ENCODE measurements around the gene ZNF598. TPM values are rescaled to one million over a fixed set of nuclear protein-coding genes. Genes with fewer than 3 reads are reported as not detected.
"Not testable (repeated sequence)": the region's sequence is repeated elsewhere in the genome, so short reads cannot be mapped to it uniquely, and the experiment has no call there.

Gene ZNF598
- total RNA-seq, 4 donors from 2014 or later = 31.3 to 56.1 (median 40.9) TPM

DNA sequence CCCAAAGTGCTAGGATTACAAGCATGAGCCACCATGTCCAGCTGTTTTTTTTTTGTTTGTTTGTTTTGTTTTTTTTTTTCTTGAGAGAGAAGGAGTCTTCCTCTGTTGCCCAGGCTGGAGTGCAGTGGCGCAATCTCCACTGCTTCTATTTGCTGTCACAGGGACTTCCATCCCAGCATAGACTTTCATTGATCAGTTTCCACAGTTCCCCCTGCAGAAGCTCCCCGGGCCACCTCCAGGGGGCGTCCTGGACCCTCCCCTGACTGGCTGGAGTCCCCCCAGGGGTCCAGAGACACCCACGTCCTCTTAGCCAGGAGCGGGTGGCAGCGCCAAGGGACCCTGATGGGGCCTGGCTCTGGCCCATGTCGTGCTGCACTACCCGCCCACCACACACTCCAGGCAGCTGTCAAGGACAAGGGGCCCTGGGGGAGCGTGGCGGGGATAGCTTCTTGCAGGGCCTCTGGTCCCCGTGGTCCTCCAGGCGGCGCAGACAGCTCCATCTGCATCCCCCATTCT is 6.8 kb upstream of the ZNF598 start:
- H3K36me3 ChIP-seq = no peaks in the 10 kb centered on the region
- peak in 2 of 6 experiments; percentile 17 to 20 for TF ChIP-seq CTCF (IDR thresholded peaks at IDR 0.05)
- TF ChIP-seq POLR2A (IDR thresholded peaks at IDR 0.05) = no peak
- no peak for DNase-seq
- no peak overlapping the region for H3K4me3 ChIP-seq
- peaks cover 3 to 48% (median 11%) of the 10 kb centered on the region in 4 donors for H3K27me3 ChIP-seq
- no peak overlapping the region for H3K27ac ChIP-seq
- intact Hi-C loops (cut with DNase I) = no loop called here
- no peaks in the 10 kb centered on the region for H3K9me3 ChIP-seq
- H3K4me1 ChIP-seq = peaks cover 14 to 35% (median 18%) of the 10 kb centered on the region in 3 donors
- WGBS, 2 donors = 44% methylated on average over 2 of the region's 13 CpGs; no CpG with 5 or more reads in 1 of the 2 donors

- Histone ChIP-seq H3K9me3 (no peaks in the 10 kb centered on the region), H3K27me3 (peaks cover 3 to 42% (median 11%) of the 10 kb centered on the region in 4 donors), H3K4me3 (no peak overlapping the region), H3K36me3 (no peaks in the 10 kb centered on the region), H3K27ac (peak overlapping the region; percentile 58 to 78 (median 70)), H3K4me1 (peaks cover 14 to 34% (median 18%) of the 10 kb centered on the region in 3 donors)
- 71 to 79% methylated on average over 3 to 7 of the region's 7 CpGs for WGBS, 2 donors
- intact Hi-C loops (cut with DNase I) = no loop called here
- TF ChIP-seq POLR2A (IDR thresholded peaks at IDR 0.05) = no peak
- TF ChIP-seq CTCF (IDR thresholded peaks at IDR 0.05) = no peak
- DNase-seq = no peak
Observed at GRCh38 chr16:2015947-2016208, 6.3 kb upstream of the ZNF598 start.

GRCh38 chr16:2015117-2015946 is 5.7 kb upstream of the ZNF598 start:
- no peaks in the 10 kb centered on the region for H3K36me3 ChIP-seq
- H3K27ac ChIP-seq = peak overlapping the region; percentile 58 to 78 (median 71)
- H3K4me3 ChIP-seq = no peak overlapping the region
- no peak for DNase-seq
- intact Hi-C loops (cut with DNase I) = no loop called here
- 52 to 53% methylated on average over 18 to 23 of the region's 24 CpGs for WGBS, 2 donors
- peaks cover 14 to 34% (median 17%) of the 10 kb centered on the region in 3 donors for H3K4me1 ChIP-seq
- H3K27me3 ChIP-seq = peaks cover 3 to 37% (median 5%) of the 10 kb centered on the region in 4 donors
- TF ChIP-seq POLR2A (IDR thresholded peaks at IDR 0.05) = no peak
- no peak for TF ChIP-seq CTCF (IDR thresholded peaks at IDR 0.05)
- no peaks in the 10 kb centered on the region for H3K9me3 ChIP-seq

DNA sequence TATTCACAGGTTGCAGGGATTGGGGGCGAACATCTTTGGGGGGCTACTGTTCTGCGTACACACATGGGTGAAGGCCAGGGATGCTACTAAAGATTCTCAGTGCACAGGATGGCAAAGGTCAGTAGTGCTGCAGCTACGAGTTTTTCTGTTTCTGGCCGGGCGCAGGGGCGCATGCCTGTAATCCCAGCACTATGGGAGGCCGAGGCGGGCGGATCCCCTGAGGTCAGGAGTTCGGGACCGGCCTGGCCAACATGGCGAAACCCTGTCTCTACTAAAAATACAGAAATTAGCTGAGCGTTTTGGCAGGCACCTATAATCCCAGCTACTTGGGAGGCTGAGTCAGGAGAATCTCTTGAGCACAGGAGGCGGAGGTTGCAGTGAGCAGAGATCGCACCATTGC is 3.9 kb upstream of the ZNF598 start:
- Histone ChIP-seq H3K4me3 (no peak overlapping the region), H3K27me3 (peaks cover 0 to 19% (median 0%) of the 10 kb centered on the region in 4 donors), H3K27ac (no peak overlapping the region), H3K4me1 (peaks cover 15 to 34% (median 17%) of the 10 kb centered on the region in 3 donors), H3K36me3 (no peaks in the 10 kb centered on the region), H3K9me3 (no peaks in the 10 kb centered on the region)
- DNase-seq = no peak
- intact Hi-C loops (cut with DNase I) = no loop called here
- TF ChIP-seq CTCF (IDR thresholded peaks at IDR 0.05) (no peak), POLR2A (IDR thresholded peaks at IDR 0.05) (no peak)
- 77 to 83% methylated on average over 6 to 14 of the region's 15 CpGs for WGBS, 2 donors

DNA sequence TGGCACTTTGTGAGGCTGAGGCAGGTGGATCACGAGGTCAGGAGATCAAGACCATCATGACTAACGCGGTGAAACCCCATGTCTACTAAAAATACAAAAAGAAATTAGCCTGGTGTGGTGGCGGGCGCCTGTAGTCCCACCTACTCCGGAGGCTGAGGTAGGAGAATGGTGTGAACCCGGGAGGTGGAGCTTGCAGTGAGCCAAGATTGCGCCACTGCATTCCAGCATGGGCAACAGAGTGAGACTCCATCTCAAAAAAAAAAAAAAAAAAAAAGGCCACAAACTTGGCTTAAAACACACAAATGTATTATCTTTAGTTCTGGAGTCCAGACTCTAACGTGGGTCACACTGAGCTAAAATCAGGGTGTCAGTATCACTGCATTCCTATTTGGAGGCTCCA is 2.1 kb upstream of the ZNF598 start:
- intact Hi-C loops (cut with DNase I); H3K9me3 ChIP-seq; H3K4me3 ChIP-seq; DNase-seq; H3K27ac ChIP-seq; H3K27me3 ChIP-seq; H3K36me3 ChIP-seq: not testable (repeated sequence)
- H3K4me1 ChIP-seq = peaks cover 33 to 52% (median 35%) of the 10 kb centered on the region in 3 donors
- 78 to 82% methylated on average over 6 to 9 of the region's 9 CpGs for WGBS, 2 donors
